ENCODE measurements around the gene STXBP1. TPM values are rescaled to one million over a fixed set of nuclear protein-coding genes. Genes with fewer than 3 reads are reported as not detected.

The STXBP1 gene
- total and polyA plus RNA-seq, 2 of the 13 experiments (the other 11 are each of a cell fraction or from before 2014, with no cell fraction given) = 2.9 TPM

DNA sequence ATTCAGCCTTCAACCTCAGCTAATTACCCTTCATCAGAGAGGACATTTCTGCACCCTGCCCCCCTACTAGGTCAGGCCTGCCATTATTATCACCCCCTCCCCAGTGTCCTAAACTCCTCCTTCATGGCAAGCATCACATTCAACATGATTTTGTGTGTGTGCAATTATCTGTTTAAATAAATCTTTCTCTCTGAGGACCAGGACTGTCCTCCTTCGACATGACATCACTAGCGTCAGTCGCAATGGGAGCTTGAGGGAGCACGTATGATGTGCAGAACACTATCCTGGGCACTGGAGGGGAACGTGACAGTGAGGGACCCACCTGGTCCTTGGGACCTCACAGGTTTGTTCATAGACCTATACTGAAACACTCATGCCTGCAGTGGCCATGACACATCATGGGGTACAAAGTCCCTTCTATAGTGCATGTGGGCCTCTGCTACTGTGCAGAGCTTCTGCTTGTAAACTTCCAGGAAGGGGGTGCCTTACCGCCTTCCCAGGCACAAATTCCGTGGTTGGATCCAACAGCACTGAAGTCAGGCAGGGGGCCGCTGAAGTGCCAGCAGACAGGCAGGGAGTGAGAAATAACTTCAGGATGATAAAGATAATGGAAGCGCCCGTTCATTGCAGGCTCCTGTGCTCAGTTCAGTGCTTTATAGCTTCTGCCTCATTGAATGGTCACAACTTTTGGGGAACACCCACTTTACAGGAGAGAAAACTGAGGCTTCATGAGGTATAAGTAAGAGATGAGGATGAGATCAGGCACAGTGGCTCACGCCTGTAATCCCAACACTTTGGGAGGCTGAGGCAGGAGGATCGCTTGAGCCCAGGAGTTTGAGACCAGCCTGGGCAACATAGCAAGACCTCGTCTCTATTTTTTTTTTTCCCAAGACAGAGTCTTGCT lies 36.0 kb upstream of the STXBP1 start (continued):
- TF ChIP-seq LCORL (IDR thresholded peaks at IDR 0.05) = no peak
- peak; percentile 73 for TF ChIP-seq LCORL (CRISPR knock-in tag; IDR thresholded peaks at IDR 0.05)
- TF ChIP-seq, protein P1, sequence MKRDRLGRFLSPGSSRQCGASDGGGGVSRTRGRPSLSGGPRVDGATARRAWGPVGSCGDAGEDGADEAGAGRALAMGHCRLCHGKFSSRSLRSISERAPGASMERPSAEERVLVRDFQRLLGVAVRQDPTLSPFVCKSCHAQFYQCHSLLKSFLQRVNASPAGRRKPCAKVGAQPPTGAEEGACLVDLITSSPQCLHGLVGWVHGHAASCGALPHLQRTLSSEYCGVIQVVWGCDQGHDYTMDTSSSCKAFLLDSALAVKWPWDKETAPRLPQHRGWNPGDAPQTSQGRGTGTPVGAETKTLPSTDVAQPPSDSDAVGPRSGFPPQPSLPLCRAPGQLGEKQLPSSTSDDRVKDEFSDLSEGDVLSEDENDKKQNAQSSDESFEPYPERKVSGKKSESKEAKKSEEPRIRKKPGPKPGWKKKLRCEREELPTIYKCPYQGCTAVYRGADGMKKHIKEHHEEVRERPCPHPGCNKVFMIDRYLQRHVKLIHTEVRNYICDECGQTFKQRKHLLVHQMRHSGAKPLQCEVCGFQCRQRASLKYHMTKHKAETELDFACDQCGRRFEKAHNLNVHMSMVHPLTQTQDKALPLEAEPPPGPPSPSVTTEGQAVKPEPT (CRISPR knock-in tag; IDR thresholded peaks at IDR 0.05; ENCODE audit: low read depth) = no peak
- TF ChIP-seq JUND (CRISPR knock-in tag; IDR thresholded peaks at IDR 0.05) = 0 out of 2 replicates have a peak, but pooled peaks have one; percentile 51
- TF ChIP-seq, protein P2, sequence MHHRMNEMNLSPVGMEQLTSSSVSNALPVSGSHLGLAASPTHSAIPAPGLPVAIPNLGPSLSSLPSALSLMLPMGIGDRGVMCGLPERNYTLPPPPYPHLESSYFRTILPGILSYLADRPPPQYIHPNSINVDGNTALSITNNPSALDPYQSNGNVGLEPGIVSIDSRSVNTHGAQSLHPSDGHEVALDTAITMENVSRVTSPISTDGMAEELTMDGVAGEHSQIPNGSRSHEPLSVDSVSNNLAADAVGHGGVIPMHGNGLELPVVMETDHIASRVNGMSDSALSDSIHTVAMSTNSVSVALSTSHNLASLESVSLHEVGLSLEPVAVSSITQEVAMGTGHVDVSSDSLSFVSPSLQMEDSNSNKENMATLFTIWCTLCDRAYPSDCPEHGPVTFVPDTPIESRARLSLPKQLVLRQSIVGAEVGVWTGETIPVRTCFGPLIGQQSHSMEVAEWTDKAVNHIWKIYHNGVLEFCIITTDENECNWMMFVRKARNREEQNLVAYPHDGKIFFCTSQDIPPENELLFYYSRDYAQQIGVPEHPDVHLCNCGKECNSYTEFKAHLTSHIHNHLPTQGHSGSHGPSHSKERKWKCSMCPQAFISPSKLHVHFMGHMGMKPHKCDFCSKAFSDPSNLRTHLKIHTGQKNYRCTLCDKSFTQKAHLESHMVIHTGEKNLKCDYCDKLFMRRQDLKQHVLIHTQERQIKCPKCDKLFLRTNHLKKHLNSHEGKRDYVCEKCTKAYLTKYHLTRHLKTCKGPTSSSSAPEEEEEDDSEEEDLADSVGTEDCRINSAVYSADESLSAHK (CRISPR knock-in tag; IDR thresholded peaks at IDR 0.05; ENCODE audit: borderline replicate concordance) = no peak
- no peak for TF ChIP-seq NBN (conservative IDR thresholded peaks at IDR 0.05)
- TF ChIP-seq, protein P3, sequence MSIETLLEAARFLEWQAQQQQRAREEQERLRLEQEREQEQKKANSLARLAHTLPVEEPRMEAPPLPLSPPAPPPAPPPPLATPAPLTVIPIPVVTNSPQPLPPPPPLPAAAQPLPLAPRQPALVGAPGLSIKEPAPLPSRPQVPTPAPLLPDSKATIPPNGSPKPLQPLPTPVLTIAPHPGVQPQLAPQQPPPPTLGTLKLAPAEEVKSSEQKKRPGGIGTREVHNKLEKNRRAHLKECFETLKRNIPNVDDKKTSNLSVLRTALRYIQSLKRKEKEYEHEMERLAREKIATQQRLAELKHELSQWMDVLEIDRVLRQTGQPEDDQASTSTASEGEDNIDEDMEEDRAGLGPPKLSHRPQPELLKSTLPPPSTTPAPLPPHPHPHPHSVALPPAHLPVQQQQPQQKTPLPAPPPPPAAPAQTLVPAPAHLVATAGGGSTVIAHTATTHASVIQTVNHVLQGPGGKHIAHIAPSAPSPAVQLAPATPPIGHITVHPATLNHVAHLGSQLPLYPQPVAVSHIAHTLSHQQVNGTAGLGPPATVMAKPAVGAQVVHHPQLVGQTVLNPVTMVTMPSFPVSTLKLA (IDR thresholded peaks at IDR 0.05) = peak; percentile 20; the same call in 1 of the 2 replicates
- peak; percentile 85 for TF ChIP-seq KDM6A (CRISPR knock-in tag; IDR thresholded peaks at IDR 0.05; ENCODE audit: low read depth)
- TF ChIP-seq PPARG (CRISPR knock-in tag; conservative IDR thresholded peaks at IDR 0.05) = 0 out of 2 replicates have a peak, but pooled peaks have one; percentile 39
- TF ChIP-seq ZNF776 (CRISPR knock-in tag; IDR thresholded peaks at IDR 0.05) = no peak
- TF ChIP-seq, protein P4, sequence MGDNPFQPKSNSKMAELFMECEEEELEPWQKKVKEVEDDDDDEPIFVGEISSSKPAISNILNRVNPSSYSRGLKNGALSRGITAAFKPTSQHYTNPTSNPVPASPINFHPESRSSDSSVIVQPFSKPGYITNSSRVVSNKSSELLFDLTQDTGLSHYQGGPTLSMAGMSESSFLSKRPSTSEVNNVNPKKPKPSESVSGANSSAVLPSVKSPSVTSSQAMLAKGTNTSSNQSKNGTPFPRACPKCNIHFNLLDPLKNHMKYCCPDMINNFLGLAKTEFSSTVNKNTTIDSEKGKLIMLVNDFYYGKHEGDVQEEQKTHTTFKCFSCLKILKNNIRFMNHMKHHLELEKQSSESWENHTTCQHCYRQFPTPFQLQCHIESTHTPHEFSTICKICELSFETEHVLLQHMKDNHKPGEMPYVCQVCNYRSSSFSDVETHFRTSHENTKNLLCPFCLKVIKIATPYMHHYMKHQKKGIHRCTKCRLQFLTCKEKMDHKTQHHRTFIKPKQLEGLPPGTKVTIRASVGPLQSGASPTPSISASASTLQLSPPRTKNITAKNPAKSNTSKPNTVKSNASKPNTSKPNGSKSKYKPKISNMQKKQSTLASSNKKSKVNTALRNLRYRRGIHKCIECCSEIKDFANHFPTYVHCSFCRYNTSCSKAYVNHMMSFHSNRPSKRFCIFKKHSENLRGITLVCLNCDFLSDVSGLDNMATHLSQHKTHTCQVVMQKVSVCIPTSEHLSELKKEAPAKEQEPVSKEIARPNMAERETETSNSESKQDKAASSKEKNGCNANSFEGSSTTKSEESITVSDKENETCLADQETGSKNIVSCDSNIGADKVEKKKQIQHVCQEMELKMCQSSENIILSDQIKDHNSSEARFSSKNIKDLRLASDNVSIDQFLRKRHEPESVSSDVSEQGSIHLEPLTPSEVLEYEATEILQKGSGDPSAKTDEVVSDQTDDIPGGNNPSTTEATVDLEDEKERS (CRISPR knock-in tag; IDR thresholded peaks at IDR 0.05) = peak; percentile 75; the same call in 1 of the 2 replicates
- no peak for TF ChIP-seq NFE2 (CRISPR knock-in tag; IDR thresholded peaks at IDR 0.05)
- peak; percentile 75; the same call in 1 of the 2 replicates for TF ChIP-seq ADNP (CRISPR knock-in tag; IDR thresholded peaks at IDR 0.05)
- TF ChIP-seq ZNF331 (CRISPR knock-in tag; IDR thresholded peaks at IDR 0.05) = peak; percentile 51; the same call in 1 of the 2 replicates
- TF ChIP-seq MIER3 (CRISPR knock-in tag; IDR thresholded peaks at IDR 0.05; ENCODE audit: borderline replicate concordance) = peak; percentile 51; the same call in 1 of the 2 replicates
- TF ChIP-seq, protein P5, sequence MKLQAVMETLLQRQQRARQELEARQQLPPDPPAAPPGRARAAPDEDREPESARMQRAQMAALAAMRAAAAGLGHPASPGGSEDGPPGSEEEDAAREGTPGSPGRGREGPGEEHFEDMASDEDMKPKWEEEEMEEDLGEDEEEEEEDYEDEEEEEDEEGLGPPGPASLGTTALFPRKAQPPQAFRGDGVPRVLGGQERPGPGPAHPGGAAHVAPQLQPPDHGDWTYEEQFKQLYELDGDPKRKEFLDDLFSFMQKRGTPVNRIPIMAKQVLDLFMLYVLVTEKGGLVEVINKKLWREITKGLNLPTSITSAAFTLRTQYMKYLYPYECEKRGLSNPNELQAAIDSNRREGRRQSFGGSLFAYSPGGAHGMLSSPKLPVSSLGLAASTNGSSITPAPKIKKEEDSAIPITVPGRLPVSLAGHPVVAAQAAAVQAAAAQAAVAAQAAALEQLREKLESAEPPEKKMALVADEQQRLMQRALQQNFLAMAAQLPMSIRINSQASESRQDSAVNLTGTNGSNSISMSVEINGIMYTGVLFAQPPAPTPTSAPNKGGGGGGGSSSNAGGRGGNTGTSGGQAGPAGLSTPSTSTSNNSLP (IDR thresholded peaks at IDR 0.05; ENCODE audit: low read depth, low read length) = 0 out of 2 replicates have a peak, but pooled peaks have one; percentile 18
- peak; percentile 42; the same call in 1 of the 2 replicates for TF ChIP-seq FOXO1 (CRISPR knock-in tag; IDR thresholded peaks at IDR 0.05)
- TF ChIP-seq SALL2 (CRISPR knock-in tag; IDR thresholded peaks at IDR 0.05) = no peak
- 0 out of 2 replicates have a peak, but pooled peaks have one; percentile 20 for TF ChIP-seq BORCS8-MEF2B (CRISPR knock-in tag; IDR thresholded peaks at IDR 0.05)

Measured in HepG2 (cell line).